GM12801 (cell line): ENCODE data around the gene RAD23A.

Experiments used
- TF ChIP-seq, protein P1 (sequence below): IDR thresholded peaks from one replicate; pipeline ENCODE4 v1.5.1; 2011; ENCODE audit warnings: control low read depth; ENCODE audit not compliant: insufficient read length; ENCODE audit errors: extremely low read depth

Gene RAD23A

DNA sequence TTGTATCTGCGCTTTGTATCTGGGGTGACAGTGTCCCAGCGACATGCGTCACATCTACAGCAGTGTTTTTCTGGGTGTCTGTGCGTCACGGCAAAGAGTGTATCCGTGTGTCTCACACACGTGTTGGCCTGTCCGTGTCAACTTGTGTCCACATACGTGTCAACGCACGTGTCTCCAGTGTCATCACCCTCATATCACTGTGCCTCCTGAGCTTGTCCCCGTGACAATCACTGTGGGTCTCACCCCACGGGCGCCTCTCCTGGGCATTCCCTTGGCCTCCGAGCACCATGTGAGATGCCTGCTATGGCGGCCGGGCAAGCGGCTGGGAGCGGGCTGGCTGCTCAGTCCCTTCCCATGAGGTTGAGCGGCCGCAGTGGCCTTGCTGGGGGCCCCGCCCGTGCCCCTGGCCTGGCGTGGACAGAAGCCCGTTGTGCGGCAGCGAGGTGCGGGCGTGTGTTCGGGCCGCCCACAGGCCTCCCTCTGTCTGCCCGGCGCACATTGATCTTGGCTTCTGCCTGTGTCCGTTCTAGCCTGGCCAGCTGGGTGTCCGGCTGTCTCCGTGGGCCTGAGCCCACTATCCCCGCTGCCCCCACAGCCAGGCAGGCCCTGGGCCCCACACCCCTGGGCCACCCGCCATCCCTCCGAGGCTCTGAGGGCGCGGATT is 56.0 kb downstream of the RAD23A start:
- TF ChIP-seq, protein P1, sequence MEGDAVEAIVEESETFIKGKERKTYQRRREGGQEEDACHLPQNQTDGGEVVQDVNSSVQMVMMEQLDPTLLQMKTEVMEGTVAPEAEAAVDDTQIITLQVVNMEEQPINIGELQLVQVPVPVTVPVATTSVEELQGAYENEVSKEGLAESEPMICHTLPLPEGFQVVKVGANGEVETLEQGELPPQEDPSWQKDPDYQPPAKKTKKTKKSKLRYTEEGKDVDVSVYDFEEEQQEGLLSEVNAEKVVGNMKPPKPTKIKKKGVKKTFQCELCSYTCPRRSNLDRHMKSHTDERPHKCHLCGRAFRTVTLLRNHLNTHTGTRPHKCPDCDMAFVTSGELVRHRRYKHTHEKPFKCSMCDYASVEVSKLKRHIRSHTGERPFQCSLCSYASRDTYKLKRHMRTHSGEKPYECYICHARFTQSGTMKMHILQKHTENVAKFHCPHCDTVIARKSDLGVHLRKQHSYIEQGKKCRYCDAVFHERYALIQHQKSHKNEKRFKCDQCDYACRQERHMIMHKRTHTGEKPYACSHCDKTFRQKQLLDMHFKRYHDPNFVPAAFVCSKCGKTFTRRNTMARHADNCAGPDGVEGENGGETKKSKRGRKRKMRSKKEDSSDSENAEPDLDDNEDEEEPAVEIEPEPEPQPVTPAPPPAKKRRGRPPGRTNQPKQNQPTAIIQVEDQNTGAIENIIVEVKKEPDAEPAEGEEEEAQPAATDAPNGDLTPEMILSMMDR: no peak

DNA sequence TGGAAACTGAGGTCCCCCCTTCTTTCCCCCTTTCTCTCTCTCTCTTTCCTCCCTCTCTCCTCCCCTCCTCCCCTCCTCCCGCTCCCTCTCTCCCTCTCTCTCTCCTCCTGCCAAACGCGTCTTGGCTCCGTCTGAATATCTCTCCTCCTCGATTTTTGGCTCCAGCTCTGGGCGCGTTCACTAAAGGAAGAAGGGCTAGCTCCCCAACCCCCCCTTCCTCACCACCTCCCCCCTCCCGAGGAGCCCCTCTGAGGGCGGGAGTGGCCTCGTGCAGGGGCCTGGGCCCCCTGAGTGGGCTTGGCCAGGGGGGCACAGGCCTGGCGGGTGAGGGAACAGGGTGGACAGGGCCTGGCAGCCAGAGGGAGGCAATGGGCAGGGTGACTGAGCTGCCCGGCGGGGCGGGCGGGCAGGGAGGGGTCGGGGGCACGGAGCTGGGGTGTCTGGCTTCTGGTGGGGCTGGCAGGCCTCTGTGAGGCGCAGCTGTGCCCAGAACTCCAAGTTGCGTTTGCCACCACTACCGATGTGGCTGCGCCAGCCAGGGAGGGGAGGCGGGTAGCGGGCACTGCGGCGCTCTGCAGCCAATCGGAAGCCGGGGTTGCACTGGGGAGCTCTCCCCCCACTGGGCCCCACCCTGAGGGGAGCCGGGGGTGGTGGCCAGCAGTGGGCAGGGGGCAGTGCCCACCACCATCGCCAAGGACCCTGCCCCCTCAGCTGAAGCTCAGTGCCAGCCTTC is 56.7 kb downstream of the RAD23A start:
- TF ChIP-seq, protein P1: no peak

DNA sequence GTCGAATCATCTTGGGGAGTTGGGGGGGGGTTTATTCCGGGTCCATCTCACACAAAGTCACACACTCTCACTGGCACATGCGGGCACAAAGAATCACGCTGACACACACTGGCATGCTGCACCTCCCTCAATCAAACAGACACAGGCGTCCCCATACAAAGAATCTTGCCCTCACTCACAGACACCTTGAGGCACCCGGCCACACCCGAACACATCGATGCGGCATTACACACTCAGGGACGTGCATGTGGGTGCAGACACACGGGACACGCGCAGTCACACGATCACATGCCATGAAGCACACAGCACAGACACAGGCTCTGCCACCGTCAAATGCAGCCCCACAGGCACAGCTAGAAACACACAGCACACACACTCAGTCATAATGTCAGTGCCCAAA is 57.4 kb downstream of the RAD23A start:
- TF ChIP-seq, protein P1: no peak
